Transverse colon (tissue), 4 donors: ENCODE data around the gene GLMP. TPM values are rescaled to one million over a fixed set of nuclear protein-coding genes. Genes with fewer than 3 reads are reported as not detected.

Experiments
- DNase-seq: peaks from one replicate; pipeline ENCODE4 v3.0.0-alpha.2; 2019
- H3K27ac ChIP-seq, 4 donors: fragments of 200-600 bp; sonication (generic); 2 replicates each; pipeline ENCODE4 v1.5.1; 2016 to 2018; ENCODE audit warnings: inconsistent platforms in 4 of 4
- H3K27me3 ChIP-seq: fragments of 200-600 bp; sonication (generic); 2 replicates; pipeline ENCODE4 v1.5.1; 2017; ENCODE audit warnings: inconsistent platforms
- H3K36me3 ChIP-seq, 4 donors: fragments of 200-600 bp; sonication (generic); 2 replicates each; pipeline ENCODE4 v1.5.1; 2017 to 2019; ENCODE audit warnings: inconsistent platforms in 4 of 4
- H3K4me1 ChIP-seq, 4 donors: fragments of 200-600 bp; sonication (generic); 2 replicates each; pipeline ENCODE4 v1.5.1; 2017 to 2020; ENCODE audit warnings: inconsistent platforms in 4 of 4
- H3K4me3 ChIP-seq, 4 donors: fragments of 200-600 bp; sonication (generic); 1 replicate in 1 of 4; 2 replicates in 3 of 4; pipeline versions ENCODE4 v1.5.1 to v1.6.1; 2017 to 2019; ENCODE audit warnings: inconsistent platforms in 4 of 4
- H3K9me3 ChIP-seq, 2 donors: fragments of 200-600 bp; sonication (generic); 2 replicates each; pipeline ENCODE4 v1.5.1; 2017 to 2019; ENCODE audit warnings: inconsistent platforms in 2 of 2
- EP300 ChIP-seq: sonication (generic); formaldehyde crosslinking; IDR thresholded peaks from one replicate; pipeline ENCODE4 v1.6.1; 2017; ENCODE audit warnings: antibody characterized with exemption, low read depth
- POLR2A ChIP-seq: fragments of 450-650 bp; IDR thresholded peaks from one replicate; pipeline ENCODE4 v1.6.1; 2016; ENCODE audit warnings: antibody characterized with exemption, mild to moderate bottlenecking, moderate library complexity
- POLR2AphosphoS5 ChIP-seq, 3 donors: sonication (generic); formaldehyde crosslinking; IDR thresholded peaks; one replicate each; pipeline ENCODE4 v1.6.1; 2016; ENCODE audit warnings: antibody characterized with exemption in 3 of 3
- WGBS, 2 donors: methylation state at CpG; one replicate each; pipeline ENCODE4 v1.1.5; 2018; ENCODE audit warnings: low coverage in 1 of 2; 5-methylcytosine and 5-hydroxymethylcytosine counted together
- in situ Hi-C, 4 donors: fragments of 200-750 bp; cut with MboI; loops; one replicate each; pipeline versions ENCODE4 v1.15.0 to v1.15.1; 2017; ENCODE audit warnings: low sequenced_read_pairs in 3 of 4, low pct_ligation_motif_present in 1 of 4, low pct_unique_long_range_greater_than_20kb in 1 of 4
- intact Hi-C: fragments of 100-400 bp; cut with DNase I; formaldehyde crosslinking; loops from one replicate; pipeline ENCODE4 v1.15.1; 2023; ENCODE audit warnings: low total_unique reads
- total RNA-seq, 4 donors: library from RNA; depleted of rRNA; stranded (reverse); fragments of >200 nt; gene quantifications; one replicate each; pipeline ENCODE4 v1.1.0, GENCODE V29; 2016
- TF ChIP-seq, protein P1 (sequence below), 5 experiments: fragments of 200-600 bp in 3 of 5; fragments of 450-650 bp in 2 of 5; sonication (generic) in 3 of 5; IDR thresholded peaks; 1 replicate in 2 of 5; 2 replicates in 3 of 5; pipeline ENCODE4 v1.5.1; 2016 to 2017; ENCODE audit warnings: antibody characterized with exemption in 5 of 5, inconsistent platforms in 3 of 5, mild to moderate bottlenecking in 2 of 5, moderate library complexity in 1 of 5

The GLMP gene
- total RNA-seq, 4 donors from 2014 or later, result 4.0 to 65.9 (median 38.2) TPM

DNA sequence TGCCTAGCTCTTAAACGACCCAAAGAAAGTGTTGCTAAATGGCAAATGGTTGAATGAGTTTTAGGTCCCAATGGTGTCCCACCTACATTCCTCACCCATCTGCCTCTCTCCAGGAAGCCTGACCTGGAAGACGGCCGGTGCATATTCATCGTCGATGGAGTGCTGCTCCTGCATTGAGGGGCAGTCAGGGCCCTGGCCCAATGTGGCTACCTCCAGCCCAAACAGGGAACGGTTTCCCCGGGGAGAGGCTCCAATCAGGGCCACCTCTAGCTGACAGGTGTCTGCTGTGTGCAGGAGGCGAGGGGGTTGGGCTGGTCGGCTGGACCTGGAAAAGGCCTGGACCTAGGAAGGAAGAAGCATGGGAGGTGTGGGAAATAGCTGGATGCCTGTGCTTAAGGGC lies 1.6 kb downstream of the GLMP start:
- 93% methylated on average over 9 of the region's 9 CpGs; no CpG with 5 or more reads in 1 of the 2 donors for WGBS, 2 donors
- H3K4me3 ChIP-seq, result no peak overlapping the region
- DNase-seq, result no peak
- no peak for TF ChIP-seq POLR2A
- in situ Hi-C loops (no loop called here), intact Hi-C loops (no loop called here)
- H3K4me1 ChIP-seq, result peaks cover 8 to 28% (median 22%) of the 10 kb centered on the region in 4 donors
- H3K9me3 ChIP-seq, result no peaks in the 10 kb centered on the region
- H3K27ac ChIP-seq, result no peak overlapping the region
- H3K36me3 ChIP-seq, result no peaks in the 10 kb centered on the region
- H3K27me3 ChIP-seq, result no peaks in the 10 kb centered on the region

DNA sequence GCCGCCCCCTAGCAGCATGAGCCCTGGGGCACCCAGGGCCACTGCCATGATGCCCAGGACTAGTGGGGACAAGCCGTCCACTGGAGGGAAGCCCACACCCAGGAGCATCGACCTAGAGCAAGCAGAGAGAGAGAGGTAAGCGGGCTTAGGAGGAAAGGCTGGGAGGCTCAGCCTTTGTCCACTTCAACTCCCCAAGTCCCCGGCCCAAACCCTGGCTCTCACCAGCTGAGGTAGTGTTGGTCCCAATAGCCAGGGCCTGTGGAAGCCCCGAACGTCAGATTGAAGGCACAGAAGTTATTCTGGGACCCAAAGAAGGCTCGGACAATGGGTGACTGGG lies 2.4 kb downstream of the GLMP start:
- Histone ChIP-seq H3K27ac (no peak overlapping the region), H3K27me3 (no peaks in the 10 kb centered on the region), H3K9me3 (no peaks in the 10 kb centered on the region), H3K4me1 (peaks cover 8 to 28% (median 22%) of the 10 kb centered on the region in 4 donors), H3K4me3 (no peak overlapping the region), H3K36me3 (no peaks in the 10 kb centered on the region)
- WGBS, 2 donors, result 90% methylated on average over 8 of the region's 8 CpGs; no CpG with 5 or more reads in 1 of the 2 donors
- in situ Hi-C loops (no loop called here), intact Hi-C loops (no loop called here)
- no peak for DNase-seq
- no peak for TF ChIP-seq EP300
- no peak for TF ChIP-seq POLR2A
- no peak for TF ChIP-seq POLR2AphosphoS5 (IDR thresholded peaks at IDR 0.05)
- TF ChIP-seq, protein P1, sequence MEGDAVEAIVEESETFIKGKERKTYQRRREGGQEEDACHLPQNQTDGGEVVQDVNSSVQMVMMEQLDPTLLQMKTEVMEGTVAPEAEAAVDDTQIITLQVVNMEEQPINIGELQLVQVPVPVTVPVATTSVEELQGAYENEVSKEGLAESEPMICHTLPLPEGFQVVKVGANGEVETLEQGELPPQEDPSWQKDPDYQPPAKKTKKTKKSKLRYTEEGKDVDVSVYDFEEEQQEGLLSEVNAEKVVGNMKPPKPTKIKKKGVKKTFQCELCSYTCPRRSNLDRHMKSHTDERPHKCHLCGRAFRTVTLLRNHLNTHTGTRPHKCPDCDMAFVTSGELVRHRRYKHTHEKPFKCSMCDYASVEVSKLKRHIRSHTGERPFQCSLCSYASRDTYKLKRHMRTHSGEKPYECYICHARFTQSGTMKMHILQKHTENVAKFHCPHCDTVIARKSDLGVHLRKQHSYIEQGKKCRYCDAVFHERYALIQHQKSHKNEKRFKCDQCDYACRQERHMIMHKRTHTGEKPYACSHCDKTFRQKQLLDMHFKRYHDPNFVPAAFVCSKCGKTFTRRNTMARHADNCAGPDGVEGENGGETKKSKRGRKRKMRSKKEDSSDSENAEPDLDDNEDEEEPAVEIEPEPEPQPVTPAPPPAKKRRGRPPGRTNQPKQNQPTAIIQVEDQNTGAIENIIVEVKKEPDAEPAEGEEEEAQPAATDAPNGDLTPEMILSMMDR (IDR thresholded peaks at IDR 0.05), result no peak

DNA sequence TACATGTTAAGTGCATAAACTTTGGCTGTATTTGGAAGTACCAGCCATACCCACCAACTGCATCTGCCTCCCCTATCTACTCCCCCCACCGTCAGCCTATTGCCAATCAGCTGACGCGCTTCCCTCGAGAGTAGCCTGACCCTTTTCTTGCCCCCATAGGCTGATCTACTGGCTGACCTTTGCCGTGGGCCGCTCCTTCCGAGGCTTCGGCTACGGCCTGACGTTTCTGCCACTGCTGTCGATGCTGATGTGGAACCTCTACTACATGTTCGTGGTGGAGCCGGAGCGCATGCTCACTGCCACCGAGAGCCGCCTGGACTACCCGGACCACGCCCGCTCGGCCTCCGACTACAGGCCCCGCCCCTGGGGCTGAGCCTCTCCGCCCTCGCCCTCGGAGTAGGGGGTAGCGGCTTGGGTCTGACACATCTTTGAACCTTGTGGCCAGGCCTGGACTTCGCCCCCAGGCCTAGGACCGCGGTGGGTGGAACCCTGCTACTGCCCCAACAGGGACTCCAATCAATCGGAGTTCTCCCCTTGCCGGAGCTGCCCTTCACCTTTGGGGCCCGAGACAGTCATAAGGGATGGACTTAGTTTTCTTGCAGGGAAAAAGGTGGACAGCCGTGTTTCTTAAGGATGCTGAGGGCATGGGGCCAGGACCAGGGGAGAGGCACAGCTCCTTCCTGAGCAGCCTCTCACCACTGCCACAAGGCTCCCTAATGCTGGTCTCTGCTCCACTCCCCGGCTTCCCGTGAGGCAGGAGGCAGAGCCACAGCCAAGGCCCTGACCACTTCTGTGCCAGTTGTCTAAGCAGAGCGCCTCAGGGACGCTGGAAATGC lies 4.0 kb downstream of the GLMP start:
- TF ChIP-seq EP300, result no peak
- TF ChIP-seq POLR2A, result peak; percentile 54
- peak; percentile 41 to 66 (median 52) for TF ChIP-seq POLR2AphosphoS5 (IDR thresholded peaks at IDR 0.05)
- TF ChIP-seq, protein P1 (IDR thresholded peaks at IDR 0.05), result no peak
- DNase-seq, result peak; percentile 92
- Histone ChIP-seq H3K27me3 (no peaks in the 10 kb centered on the region), H3K36me3 (no peaks in the 10 kb centered on the region), H3K27ac (peak overlapping the region; percentile 69 to 88 (median 79)), H3K9me3 (no peaks in the 10 kb centered on the region), H3K4me3 (peak overlapping the region; percentile 13 to 43 (median 27)), H3K4me1 (peaks cover 8 to 28% (median 22%) of the 10 kb centered on the region in 4 donors)
- in situ Hi-C loops (no loop called here), intact Hi-C loops (no loop called here)
- WGBS, 2 donors, result 41% methylated on average over 31 of the region's 37 CpGs; no CpG with 5 or more reads in 1 of the 2 donors

DNA sequence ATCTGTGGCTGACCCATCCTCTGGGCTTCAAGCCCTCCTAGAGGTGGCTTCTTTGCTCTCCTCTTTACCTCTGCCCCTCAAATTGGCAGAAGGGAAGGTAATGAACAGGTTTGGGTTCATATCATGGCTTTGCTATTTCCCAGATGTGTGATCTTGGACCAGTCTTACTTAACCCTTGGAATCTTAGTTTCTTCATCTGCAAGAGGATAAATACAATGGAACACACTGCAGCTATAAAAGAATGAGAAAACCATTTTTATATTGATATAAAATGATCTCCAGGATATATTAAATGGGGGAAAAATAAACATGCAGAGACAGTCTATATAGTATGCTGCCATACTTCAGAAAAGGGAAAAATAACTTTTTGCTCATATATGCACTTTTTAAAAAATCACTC lies 5.6 kb downstream of the GLMP start:
- Histone ChIP-seq H3K9me3 (no peaks in the 10 kb centered on the region), H3K36me3 (no peaks in the 10 kb centered on the region), H3K27ac (no peak overlapping the region), H3K4me3 (no peak overlapping the region), H3K27me3 (no peaks in the 10 kb centered on the region), H3K4me1 (peaks cover 5 to 19% (median 16%) of the 10 kb centered on the region in 4 donors)
- no peak for TF ChIP-seq POLR2AphosphoS5 (IDR thresholded peaks at IDR 0.05)
- TF ChIP-seq EP300, result no peak
- TF ChIP-seq, protein P1 (IDR thresholded peaks at IDR 0.05), result no peak
- TF ChIP-seq POLR2A, result no peak
- in situ Hi-C loops, result no loop called here
- intact Hi-C loops, result no loop called here
- DNase-seq, result no peak
